Trophoblast cell (in vitro differentiated cells and primary cell): Measurements from ENCODE around the gene PGF. TPM values are rescaled to one million over a fixed set of nuclear protein-coding genes. Genes with fewer than 3 reads are reported as not detected.

Experiments used
- DNase-seq, 2 donors: peaks; one replicate each; pipeline ENCODE4 v3.0.0-alpha.2; 2016
- H2AFZ ChIP-seq: 2 replicates; pipeline ENCODE4 v1.6.1; 2013; ENCODE audit warnings: low read length, moderate library complexity, mild to moderate bottlenecking; ENCODE audit not compliant: insufficient read depth, poor library complexity
- H2AK5ac ChIP-seq: 2 replicates; pipeline ENCODE4 v1.6.1; 2013; ENCODE audit warnings: mild to moderate bottlenecking, low read length
- H2BK120ac ChIP-seq: 2 replicates; pipeline ENCODE4 v1.6.1; 2013; ENCODE audit warnings: low read length, mild to moderate bottlenecking, moderate library complexity; ENCODE audit not compliant: insufficient read depth, poor library complexity
- H2BK12ac ChIP-seq: 2 replicates; pipeline ENCODE4 v1.6.1; 2013; ENCODE audit warnings: mild to moderate bottlenecking, low read length, moderate library complexity
- H2BK5ac ChIP-seq: 2 replicates; pipeline ENCODE4 v1.6.1; 2013; ENCODE audit warnings: low read length, low read depth, moderate library complexity, mild to moderate bottlenecking; ENCODE audit not compliant: poor library complexity
- H3K14ac ChIP-seq: 2 replicates; pipeline ENCODE4 v1.6.1; 2013; ENCODE audit warnings: mild to moderate bottlenecking, low read length
- H3K18ac ChIP-seq: 2 replicates; pipeline ENCODE4 v1.6.1; 2013; ENCODE audit warnings: mild to moderate bottlenecking, low read length
- H3K23ac ChIP-seq: 2 replicates; pipeline ENCODE4 v1.6.1; 2013; ENCODE audit warnings: low read length
- H3K27ac ChIP-seq: 2 replicates; pipeline ENCODE4 v1.5.1; 2013; ENCODE audit warnings: low read depth, mild to moderate bottlenecking, inconsistent platforms, low read length, moderate library complexity
- H3K27me3 ChIP-seq: 2 replicates; pipeline ENCODE4 v1.6.1; 2013; ENCODE audit warnings: inconsistent platforms, mild to moderate bottlenecking, low read length, moderate library complexity; ENCODE audit not compliant: insufficient read depth
- H3K36me3 ChIP-seq, 2 experiments: 1 replicate in 1 of 2; 2 replicates in 1 of 2; pipeline ENCODE4 v1.6.1; 2013; ENCODE audit warnings: low read length in 2 of 2, mild to moderate bottlenecking in 2 of 2, moderate library complexity in 1 of 2; ENCODE audit not compliant: insufficient read depth in 2 of 2, control insufficient read depth in 1 of 2
- H3K4ac ChIP-seq: 2 replicates; pipeline ENCODE4 v1.6.1; 2013; ENCODE audit warnings: low read depth, mild to moderate bottlenecking, low read length, moderate library complexity
- H3K4me1 ChIP-seq, 2 experiments: 1 replicate in 1 of 2; 2 replicates in 1 of 2; pipeline ENCODE4 v1.6.1; 2013; ENCODE audit warnings: low read length in 2 of 2, mild to moderate bottlenecking in 2 of 2, moderate library complexity in 1 of 2; ENCODE audit not compliant: insufficient read depth in 2 of 2, control insufficient read depth in 1 of 2
- H3K4me2 ChIP-seq: 2 replicates; pipeline ENCODE4 v1.6.1; 2013; ENCODE audit warnings: inconsistent platforms, mild to moderate bottlenecking, low read length, moderate library complexity
- H3K4me3 ChIP-seq: 2 replicates; pipeline ENCODE4 v1.5.1; 2013; ENCODE audit warnings: mild to moderate bottlenecking, low read depth, low read length, inconsistent platforms
- H3K79me1 ChIP-seq: one replicate; pipeline ENCODE4 v1.6.1; 2013; ENCODE audit warnings: low read length
- H3K79me2 ChIP-seq: 2 replicates; pipeline ENCODE4 v1.6.1; 2013; ENCODE audit warnings: low read length, mild to moderate bottlenecking; ENCODE audit not compliant: control insufficient read depth, insufficient read depth, poor library complexity
- H3K9ac ChIP-seq: 2 replicates; pipeline ENCODE4 v1.6.1; 2013; ENCODE audit warnings: mild to moderate bottlenecking, low read length
- H3K9me3 ChIP-seq: 2 replicates; pipeline ENCODE4 v1.6.1; 2013; ENCODE audit warnings: low read depth, mild to moderate bottlenecking, control low read depth, inconsistent platforms, low read length; ENCODE audit not compliant: insufficient read depth
- H4K12ac ChIP-seq: 2 replicates; pipeline ENCODE4 v1.6.1; 2013; ENCODE audit warnings: low read depth, mild to moderate bottlenecking, low read length, moderate library complexity
- H4K8ac ChIP-seq: 2 replicates; pipeline ENCODE4 v1.6.1; 2013; ENCODE audit warnings: low read depth, mild to moderate bottlenecking, low read length, moderate library complexity
- H4K91ac ChIP-seq: one replicate; pipeline ENCODE4 v1.6.1; 2013; ENCODE audit warnings: low read depth, mild to moderate bottlenecking, low read length, moderate library complexity
- WGBS: extraction: QIAGEN DNeasy Blood & Tissue Kit; methylation state at CpG from one replicate; pipeline ENCODE4 v1.1.7; 2013; ENCODE audit warnings: missing lambda C conversion rate; ENCODE audit not compliant: insufficient read length, insufficient coverage; ENCODE audit errors: extremely low coverage; 5-methylcytosine and 5-hydroxymethylcytosine counted together
- polyA plus RNA-seq: library from polyadenylated mRNA; stranded (reverse); fragments of 200-250 nt; gene quantifications from 2 replicates; pipeline ENCODE4 v1.2.3, GENCODE V29; 2013

The PGF gene
- polyA plus RNA-seq = 746 and 849 TPM in 2 replicates

- peak within 1 kb of the TSS; percentile 27 for H3K4ac ChIP-seq
- H2AFZ ChIP-seq = peak within 1 kb of the TSS; percentile 62
- peak within 1 kb of the TSS; percentile 65 for H2BK5ac ChIP-seq
- H2AK5ac ChIP-seq = peak within 1 kb of the TSS; percentile 19
- peaks cover 33% of the 10 kb centered on the region for H3K79me1 ChIP-seq
- H4K12ac ChIP-seq = peak within 1 kb of the TSS; percentile 35
- H2BK12ac ChIP-seq = peak within 1 kb of the TSS; percentile 34
- peak within 1 kb of the TSS; percentile 76 for H4K91ac ChIP-seq
- peaks cover 2% of the 10 kb centered on the region for H3K9me3 ChIP-seq
- H2BK120ac ChIP-seq = peak within 1 kb of the TSS; percentile 37
- H3K4me3 ChIP-seq = peak within 1 kb of the TSS; percentile 59
- H3K36me3 ChIP-seq = peaks cover 11 to 17% of the 10 kb centered on the region in 2 experiments
- peak within 1 kb of the TSS; percentile 52 for H4K8ac ChIP-seq
- peak within 1 kb of the TSS; percentile 5 for H3K9ac ChIP-seq
- WGBS = no CpG with 5 or more reads among the region's 73 CpGs
- H3K27ac ChIP-seq = peak within 1 kb of the TSS; percentile 61
- peaks cover 16% of the 10 kb centered on the region for H3K79me2 ChIP-seq
- peaks cover 22 to 27% of the 10 kb centered on the region in 2 experiments for H3K4me1 ChIP-seq
- no peak within 1 kb of the TSS for H3K23ac ChIP-seq
- peak within 1 kb of the TSS; percentile 79 for H3K14ac ChIP-seq
- peak within 1 kb of the TSS; percentile 64 for H3K4me2 ChIP-seq
- H3K18ac ChIP-seq = peak within 1 kb of the TSS; percentile 79
- peak; percentile 99 for DNase-seq
- no peaks in the 10 kb centered on the region for H3K27me3 ChIP-seq
Observed at GRCh38 chr14:74955229-74956026, at the start of gene PGF. Gene PGF, minus strand, starts transcription at chr14:74955597. Its CDS starts 355 bp downstream, at chr14:74955242.

GRCh38 chr14:75003250-75004027 is 48.0 kb upstream of the PGF start:
- Histone ChIP-seq H2BK120ac (no peak overlapping the region), H3K4me3 (peak overlapping the region; percentile 90), H4K91ac (peak overlapping the region; percentile 75), H3K36me3 (peaks cover 5 to 16% of the 10 kb centered on the region in 2 experiments), H3K23ac (no peak overlapping the region), H2AK5ac (peak overlapping the region; percentile 11), H3K4me1 (peaks cover 3 to 8% of the 10 kb centered on the region in 2 experiments), H3K14ac (peak overlapping the region; percentile 69), H3K27ac (peak overlapping the region; percentile 18), H2AFZ (peak overlapping the region; percentile 21), H4K8ac (peak overlapping the region; percentile 86), H3K9ac (peak overlapping the region; percentile 89), H3K79me2 (peaks cover 8% of the 10 kb centered on the region), H3K27me3 (no peaks in the 10 kb centered on the region), H3K4ac (peak overlapping the region; percentile 57), H3K79me1 (peaks cover 6% of the 10 kb centered on the region), H3K4me2 (peak overlapping the region; percentile 80), H4K12ac (peak overlapping the region; percentile 16), H2BK5ac (peak overlapping the region; percentile 42), H3K18ac (peak overlapping the region; percentile 2), H3K9me3 (no peaks in the 10 kb centered on the region), H2BK12ac (no peak overlapping the region)
- DNase-seq = no peak
- WGBS = no CpG with 5 or more reads among the region's 18 CpGs

GRCh38 chr14:75002392-75003249 is 47.2 kb upstream of the PGF start, which contains the start of gene EIF2B2:
Gene EIF2B2, plus strand, starts transcription at chr14:75002921. Its CDS starts 70 bp downstream, at chr14:75002991.
- WGBS = no CpG with 5 or more reads among the region's 66 CpGs
- peak within 1 kb of the TSS; percentile 75 for H4K91ac ChIP-seq

More at GRCh38 chr14:75002392-75003249, 47.2 kb upstream of the PGF start, which contains the start of gene EIF2B2:
- Histone ChIP-seq H3K27ac (peak within 1 kb of the TSS; percentile 52), H3K23ac (no peak within 1 kb of the TSS), H3K4me3 (peak within 1 kb of the TSS; percentile 90), H3K9me3 (no peaks in the 10 kb centered on the region), H3K4me1 (peaks cover 3 to 8% of the 10 kb centered on the region in 2 experiments), H4K12ac (peak within 1 kb of the TSS; percentile 28), H2BK120ac (peak within 1 kb of the TSS; percentile 30), H2AFZ (peak within 1 kb of the TSS; percentile 82), H3K36me3 (peaks cover 3 to 11% of the 10 kb centered on the region in 2 experiments), H3K14ac (peak within 1 kb of the TSS; percentile 69), H3K18ac (peak within 1 kb of the TSS; percentile 72), H3K79me2 (peaks cover 8% of the 10 kb centered on the region), H3K4ac (peak within 1 kb of the TSS; percentile 65), H2AK5ac (peak within 1 kb of the TSS; percentile 11), H3K79me1 (peaks cover 6% of the 10 kb centered on the region), H2BK12ac (no peak within 1 kb of the TSS), H3K4me2 (peak within 1 kb of the TSS; percentile 80), H3K27me3 (no peaks in the 10 kb centered on the region), H3K9ac (peak within 1 kb of the TSS; percentile 89), H4K8ac (peak within 1 kb of the TSS; percentile 94), H2BK5ac (peak within 1 kb of the TSS; percentile 58)
- peak; percentile 84 to 93 for DNase-seq
